IMR-90 (cell line): Measurements from ENCODE around the gene CERT1. TPM values are rescaled to one million over a fixed set of nuclear protein-coding genes. Genes with fewer than 3 reads are reported as not detected.

Source experiments
- ATAC-seq: fragments of 200-7000 bp; cut with Tn5 transposase; 2 replicates; pipeline ENCODE4 v1.9.1; 2020; ENCODE audit warnings: low read depth, mild to moderate bottlenecking, moderate library complexity
- BruUV-seq: library from RNA; stranded (reverse); fragments of 400-500 nt; replicated peaks from 2 replicates; lab custom pipeline; 2021; lab: Mats Ljungman, UMichigan
- CTCF ChIA-PET: fragments of 300-600 bp; formaldehyde crosslinking; extraction: SDS; loops from one replicate; lab custom pipeline; 2021; ENCODE audit warnings: antibody characterized with exemption; lab: Yijun Ruan, JAX
- POLR2A ChIA-PET: fragments of 300-600 bp; sonication (Branson Sonifier 250); formaldehyde crosslinking; loops from one replicate; lab custom pipeline; 2022; ENCODE audit warnings: antibody characterized with exemption; ENCODE audit not compliant: unreplicated experiment; lab: Charles Lee
- DNase-seq: peaks from one replicate; pipeline ENCODE4 v3.0.0; 2013
- H2AFZ ChIP-seq: replicated peaks from 2 replicates; pipeline ENCODE3; 2013; ENCODE audit warnings: low read length, mild to moderate bottlenecking; ENCODE audit not compliant: poor library complexity
- H2AK5ac ChIP-seq: 2 replicates; pipeline ENCODE4 v1.6.1; 2013; ENCODE audit warnings: low read depth, low read length, inconsistent platforms
- H2AK9ac ChIP-seq: replicated peaks from 2 replicates; pipeline ENCODE3; 2013; ENCODE audit warnings: mild to moderate bottlenecking, low read depth, low read length, moderate library complexity; ENCODE audit not compliant: poor library complexity
- H2BK120ac ChIP-seq: 2 replicates; pipeline ENCODE4 v1.6.1; 2013; ENCODE audit warnings: low read depth, low read length, inconsistent platforms
- H2BK15ac ChIP-seq: 3 replicates; pipeline ENCODE4 v1.6.1; 2013; ENCODE audit warnings: low read depth, low read length, inconsistent platforms
- H2BK20ac ChIP-seq: 2 replicates; pipeline ENCODE4 v1.6.1; 2013; ENCODE audit warnings: low read depth, mild to moderate bottlenecking, inconsistent platforms, low read length, moderate library complexity
- H2BK5ac ChIP-seq: 2 replicates; pipeline ENCODE4 v1.6.1; 2013; ENCODE audit warnings: mild to moderate bottlenecking, low read depth, low read length, inconsistent platforms; ENCODE audit not compliant: poor library complexity, severe bottlenecking
- H3K14ac ChIP-seq: replicated peaks from 2 replicates; pipeline ENCODE4 v1.6.1; 2013; ENCODE audit warnings: low read depth, low read length, inconsistent platforms
- H3K18ac ChIP-seq: 2 replicates; pipeline ENCODE4 v1.6.1; 2013; ENCODE audit warnings: low read depth, low read length, control low read depth
- H3K23ac ChIP-seq: 2 replicates; pipeline ENCODE4 v1.6.1; 2013; ENCODE audit warnings: low read depth, low read length, inconsistent platforms
- H3K27ac ChIP-seq: 2 replicates; pipeline ENCODE4 v1.5.1; 2013; ENCODE audit warnings: mild to moderate bottlenecking, control low read depth, low read length; ENCODE audit not compliant: insufficient read depth
- H3K27me3 ChIP-seq: 2 replicates; pipeline ENCODE4 v1.6.1; 2013; ENCODE audit warnings: low read length; ENCODE audit not compliant: control insufficient read depth, insufficient read depth
- H3K36me3 ChIP-seq: 2 replicates; pipeline ENCODE4 v1.6.1; 2013; ENCODE audit warnings: low read length, mixed read lengths; ENCODE audit not compliant: control insufficient read depth, insufficient read depth
- H3K4ac ChIP-seq: 2 replicates; pipeline ENCODE4 v1.6.1; 2013; ENCODE audit warnings: low read depth, low read length, inconsistent platforms
- H3K4me1 ChIP-seq: 2 replicates; pipeline ENCODE4 v1.6.1; 2013; ENCODE audit warnings: low read length, mixed read lengths; ENCODE audit not compliant: control insufficient read depth, insufficient read depth
- H3K4me2 ChIP-seq: 2 replicates; pipeline ENCODE4 v1.6.1; 2013; ENCODE audit warnings: low read depth, mild to moderate bottlenecking, control low read depth, low read length, moderate library complexity
- H3K4me3 ChIP-seq: 2 replicates; pipeline ENCODE4 v1.5.1; 2013; ENCODE audit warnings: low read depth, mild to moderate bottlenecking, control low read depth, low read length, moderate library complexity; ENCODE audit not compliant: insufficient read depth
- H3K56ac ChIP-seq: 2 replicates; pipeline ENCODE4 v1.6.1; 2013; ENCODE audit warnings: low read length, inconsistent platforms; ENCODE audit not compliant: insufficient read depth; ENCODE audit errors: extremely low read depth
- H3K79me1 ChIP-seq, 2 experiments: 2 replicates each; pipeline ENCODE4 v1.6.1; 2013; ENCODE audit warnings: low read length in 2 of 2, inconsistent platforms in 1 of 2, low read depth in 1 of 2
- H3K9ac ChIP-seq: 2 replicates; pipeline ENCODE4 v1.6.1; 2013; ENCODE audit warnings: low read depth, low read length, control low read depth
- H3K9me1 ChIP-seq: 2 replicates; pipeline ENCODE4 v1.6.1; 2013; ENCODE audit warnings: low read length, inconsistent platforms; ENCODE audit not compliant: insufficient read depth
- H3K9me3 ChIP-seq: 2 replicates; pipeline ENCODE4 v1.6.1; 2013; ENCODE audit warnings: low read length; ENCODE audit not compliant: control insufficient read depth, insufficient read depth
- H4K20me1 ChIP-seq: 2 replicates; pipeline ENCODE4 v1.6.1; 2013; ENCODE audit warnings: low read length, inconsistent platforms; ENCODE audit not compliant: insufficient read depth
- H4K5ac ChIP-seq: 2 replicates; pipeline ENCODE4 v1.6.1; 2013; ENCODE audit warnings: mild to moderate bottlenecking, low read depth, low read length, control low read depth
- H4K8ac ChIP-seq, 2 experiments: 2 replicates each; pipeline ENCODE4 v1.6.1; 2013; ENCODE audit warnings: low read depth in 2 of 2, low read length in 2 of 2, control low read depth in 1 of 2, inconsistent platforms in 1 of 2
- H4K91ac ChIP-seq: 2 replicates; pipeline ENCODE4 v1.6.1; 2013; ENCODE audit warnings: low read depth, low read length, inconsistent platforms; ENCODE audit not compliant: insufficient read depth
- BHLHE40 ChIP-seq: fragments of 150-350 bp; IDR thresholded peaks from 2 replicates; pipeline ENCODE4 v1.6.1; 2016; ENCODE audit warnings: mild to moderate bottlenecking, low read depth, low read length
- POLR2A ChIP-seq: IDR thresholded peaks from 2 replicates; pipeline ENCODE4 v1.6.1; 2012; ENCODE audit warnings: mild to moderate bottlenecking, low read depth, low read length
- USF2 ChIP-seq: fragments of 150-350 bp; IDR thresholded peaks from 2 replicates; pipeline ENCODE4 v1.6.1; 2017; ENCODE audit warnings: mild to moderate bottlenecking, antibody characterized with exemption, low read length, low read depth
- WGBS, 2 experiments: methylation state at CpG; one replicate each; pipeline versions ENCODE4 v1.1.5 to v1.1.7; 2013; ENCODE audit warnings: missing lambda C conversion rate in 2 of 2; ENCODE audit not compliant: insufficient read length in 1 of 2; ENCODE audit errors: extremely low coverage in 2 of 2; 5-methylcytosine and 5-hydroxymethylcytosine counted together
- dilution Hi-C: fragments of 300-500 bp; cut with HindIII; formaldehyde crosslinking; loops from one replicate; pipeline ENCODE4 v1.14.3; 2018; ENCODE audit warnings: low sequenced_read_pairs; ENCODE audit not compliant: unreplicated experiment
- in situ Hi-C: fragments of 300-500 bp; cut with MboI; formaldehyde crosslinking; loops from 3 replicates; pipeline ENCODE4 v1.14.3; 2019; ENCODE audit warnings: low sequenced_read_pairs, inconsistent platforms, mixed read lengths
- intact Hi-C: fragments of 100-400 bp; cut with micrococcal nuclease; formaldehyde crosslinking; loops from 2 replicates; pipeline ENCODE4 v1.10.0; 2022
- polyA plus RNA-seq, 3 experiments: library from polyadenylated mRNA; depleted of rRNA; stranded (reverse); fragments of >200 nt; gene quantifications; 2 replicates each; pipeline ENCODE4 v1.2.3, GENCODE V29; 2012; ENCODE audit warnings: low replicate concordance in 1 of 3
- total RNA-seq: library from RNA; depleted of rRNA; stranded (reverse); fragments of >200 nt; gene quantifications from 2 replicates; pipeline ENCODE4 v1.2.3, GENCODE V29; 2012

The CERT1 gene
- total and polyA plus RNA-seq, 2 of the 4 experiments (the other 2 are of a cell fraction), result 7.2 TPM

- no peak overlapping the region; the same call in 1 of the 2 replicates for H2AK5ac ChIP-seq
- H4K91ac ChIP-seq, result peak overlapping the region; percentile 77
- H3K9ac ChIP-seq, result peak overlapping the region; percentile 87
- H3K23ac ChIP-seq, result peak overlapping the region; percentile 93
- peak overlapping the region; percentile 91; the same call in 1 of the 2 replicates for H2BK120ac ChIP-seq
- peak overlapping the region; percentile 93 for H3K4ac ChIP-seq
- no peaks in the 10 kb centered on the region for H3K9me3 ChIP-seq
- peak overlapping the region; percentile 65; the same call in 1 of the 2 replicates for H2BK20ac ChIP-seq
- peak overlapping the region; percentile 86 for H3K4me2 ChIP-seq
- H3K79me1 ChIP-seq, result peaks cover under 1 to 57% of the 10 kb centered on the region in 2 experiments
- H3K4me1 ChIP-seq, result no peaks in the 10 kb centered on the region
- intact Hi-C loops, result loop anchor here (1.0 to 2.0 kb wide), 4 partner anchors 56 to 172 kb away; no protein-coding TSS in a partner anchor
- TF ChIP-seq BHLHE40, result peak; percentile 36; the same call in 1 of the 2 replicates
- no peak for TF ChIP-seq POLR2A
- no peak for TF ChIP-seq USF2
- BruUV-seq, result no TSS peak
- H3K27ac ChIP-seq, result peak overlapping the region; percentile 91
- CTCF ChIA-PET, result no interaction called here
- ATAC-seq (peak; percentile 57), DNase-seq (peak; percentile 15)
- H3K56ac ChIP-seq, result peak overlapping the region; percentile 71
- H2AFZ ChIP-seq, result peak overlapping the region; percentile 98
- in situ Hi-C loops, result no loop called here
- no peaks in the 10 kb centered on the region for H3K9me1 ChIP-seq
- peak overlapping the region; percentile 85 for H2BK5ac ChIP-seq
- H2AK9ac ChIP-seq, result peak overlapping the region; percentile 97
- H3K18ac ChIP-seq, result peak overlapping the region; percentile 39; the same call in 1 of the 2 replicates
- H4K20me1 ChIP-seq, result peaks cover under 1% of the 10 kb centered on the region; the same call in 1 of the 2 replicates
- H3K36me3 ChIP-seq, result no peaks in the 10 kb centered on the region
- no peak overlapping the region for H4K5ac ChIP-seq
- WGBS, 2 experiments, result 0% methylated on average over 26 of the region's 54 CpGs; no CpG with 5 or more reads in 1 of the 2 experiments
- dilution Hi-C loops, result no loop called here
- H3K27me3 ChIP-seq, result no peaks in the 10 kb centered on the region
- peak overlapping the region; percentile 88 for H3K4me3 ChIP-seq
- peak overlapping the region in 1 of 2 experiments; percentile 58; a peak in 2 of 4 replicates for H4K8ac ChIP-seq
- POLR2A ChIA-PET, result no interaction called here
- no peak overlapping the region for H2BK15ac ChIP-seq
- H3K14ac ChIP-seq, result peak overlapping the region; percentile 87
Measured at GRCh38 chr5:75510836-75511434, 494 bp downstream of the CERT1 start.
